Measurements from ENCODE around the gene TMEM72. TPM values are rescaled to one million over a fixed set of nuclear protein-coding genes. Genes with fewer than 3 reads are reported as not detected.
A peak's percentile ranks its signal among the peaks of the same experiment; 100 is the strongest.

Gene TMEM72
- total RNA-seq, 1 experiment from 2014 or later = not detected

DNA sequence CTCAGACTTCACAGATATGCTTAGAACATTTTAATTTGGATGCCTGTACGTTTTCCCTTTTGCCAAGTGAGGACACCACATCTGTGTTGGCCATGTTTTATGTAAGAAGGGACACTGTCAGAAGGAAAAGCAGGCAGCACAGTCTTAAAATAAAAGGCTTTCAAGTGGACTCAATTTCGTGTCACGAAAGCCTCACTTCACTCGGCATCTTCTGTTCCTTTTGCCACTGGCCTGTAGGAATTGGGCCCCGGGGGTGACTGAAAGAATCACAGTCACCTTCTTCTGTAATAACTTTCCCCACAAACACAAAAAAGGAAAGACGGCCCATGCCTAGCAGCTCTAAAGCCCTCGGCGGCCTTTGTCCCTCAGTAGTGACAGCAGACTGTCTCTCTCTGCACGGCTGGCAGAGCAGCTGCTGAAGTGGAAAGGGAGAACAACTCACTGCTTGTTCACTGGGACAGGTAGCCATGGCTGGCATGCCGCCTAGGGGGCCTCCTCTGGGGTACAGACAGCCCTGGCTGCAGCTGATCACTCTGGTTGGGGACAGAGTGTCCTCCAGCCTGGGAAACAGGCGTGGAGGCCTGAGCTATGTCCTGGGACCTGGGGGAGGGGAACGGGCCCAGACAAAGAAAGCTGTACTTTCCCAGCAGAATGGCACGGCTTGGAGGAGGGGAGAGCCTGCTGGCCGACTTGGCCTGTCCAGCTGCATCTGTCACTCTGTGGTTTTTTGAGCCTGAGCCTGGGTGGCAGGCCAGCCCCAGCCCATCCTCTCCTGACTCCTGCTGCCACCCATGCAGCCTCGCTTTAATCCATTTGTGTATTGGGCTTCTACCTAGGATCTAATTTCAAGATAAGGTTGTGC, 52.9 kb downstream of the TMEM72 start:
- intact Hi-C loops (cut with micrococcal nuclease) = no loop called here
- ATAC-seq = no peak
- Histone ChIP-seq H4K20me1 (ENCODE audit: low read length) (no peaks in the 10 kb centered on the region), H3K4me2 (ENCODE audit: low read length) (no peak overlapping the region), H3K27me3 (ENCODE audit: low read length) (no peaks in the 10 kb centered on the region), H3K27ac (ENCODE audit: low read length) (no peak overlapping the region), H3K4me3 (ENCODE audit: low read length) (no peak overlapping the region), H3F3A (ENCODE audit: low read length, unreplicated experiment) (no peaks in the 10 kb centered on the region), H3K36me3 (ENCODE audit: low read depth, low read length) (no peaks in the 10 kb centered on the region), H3K9me2 (replicated peaks; ENCODE audit: low read length) (no peaks in the 10 kb centered on the region), H3K9me3 (ENCODE audit: low read length) (no peaks in the 10 kb centered on the region), H3K9ac (ENCODE audit: low read length) (no peak overlapping the region), H3K4me1 (ENCODE audit: insufficient read depth, low read length) (0 out of 2 replicates have a peak, but pooled peaks cover 4% of the 10 kb centered on the region), H3K79me2 (ENCODE audit: low read length) (peaks cover 2% of the 10 kb centered on the region), H2AFZ (ENCODE audit: low read length) (no peak overlapping the region)
- CTCF ChIA-PET = interaction anchor here (0.6 kb wide), 1 partner anchor 97 kb away, joined by 5 read pairs; no protein-coding TSS in a partner anchor
- no peak for DNase-seq
- POLR2A ChIA-PET (ENCODE audit: unreplicated experiment) = interaction anchor here (0.7 kb wide), 1 partner anchor 1332 kb away, joined by 3 read pairs; no protein-coding TSS in a partner anchor
- no TSS peak for BruUV-seq (replicated peaks)
- TF ChIP-seq EZH2phosphoT487 (IDR thresholded peaks at IDR 0.05; ENCODE audit: borderline replicate concordance, low read length) (no peak), CTCF (conservative IDR thresholded peaks at IDR 0.05; ENCODE audit: low read depth, low read length) (0 out of 2 replicates have a peak, but pooled peaks have one; percentile 10)

DNA sequence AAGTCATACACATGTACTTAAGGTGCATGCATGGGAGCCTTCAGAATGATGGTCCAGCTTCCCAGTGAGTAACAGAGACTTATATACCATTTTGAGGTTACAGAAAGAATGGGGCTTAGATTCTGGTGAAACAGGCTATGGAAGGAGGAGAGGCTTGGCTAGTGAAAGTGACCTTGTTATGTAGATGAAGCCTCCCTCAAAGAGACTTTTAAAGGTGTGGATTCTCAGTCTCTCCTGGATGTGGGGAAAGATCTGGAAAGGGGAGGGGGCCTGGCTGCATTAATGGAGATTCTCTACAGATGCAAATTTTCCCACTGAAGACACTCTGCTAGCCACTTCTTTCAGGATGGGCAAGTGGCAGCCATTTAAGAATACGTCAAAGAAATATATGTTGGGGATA, 54.0 kb downstream of the TMEM72 start:
- CTCF ChIA-PET = no interaction called here
- intact Hi-C loops (cut with micrococcal nuclease) = no loop called here

More for the DNA sequence above, 54.0 kb downstream of the TMEM72 start:
- no peaks in the 10 kb centered on the region for H3K79me2 ChIP-seq (ENCODE audit: low read length)
- H3K4me1 ChIP-seq (ENCODE audit: insufficient read depth, low read length) = no peaks in the 10 kb centered on the region
- H2AFZ ChIP-seq (ENCODE audit: low read length) = no peak overlapping the region
- ATAC-seq (no peak), DNase-seq (no peak)
- H3K9me2 ChIP-seq (replicated peaks; ENCODE audit: low read length) = no peaks in the 10 kb centered on the region
- no peak overlapping the region for H3K9ac ChIP-seq (ENCODE audit: low read length)
- no peak overlapping the region for H3K4me2 ChIP-seq (ENCODE audit: low read length)
- H4K20me1 ChIP-seq (ENCODE audit: low read length) = no peaks in the 10 kb centered on the region
- POLR2A ChIA-PET (ENCODE audit: unreplicated experiment) = no interaction called here
- no peaks in the 10 kb centered on the region for H3F3A ChIP-seq (ENCODE audit: low read length, unreplicated experiment)
- TF ChIP-seq EZH2phosphoT487 (IDR thresholded peaks at IDR 0.05; ENCODE audit: borderline replicate concordance, low read length) (no peak), CTCF (conservative IDR thresholded peaks at IDR 0.05; ENCODE audit: low read depth, low read length) (no peak), EZH2 (IDR thresholded peaks at IDR 0.05; ENCODE audit: low read length, unreplicated experiment) (no peak)
- H3K27me3 ChIP-seq (ENCODE audit: low read length) = no peaks in the 10 kb centered on the region
- BruUV-seq (replicated peaks) = no TSS peak
- no peaks in the 10 kb centered on the region for H3K36me3 ChIP-seq (ENCODE audit: low read depth, low read length)
- H3K27ac ChIP-seq (ENCODE audit: low read length) = no peak overlapping the region
- no peak overlapping the region for H3K4me3 ChIP-seq (ENCODE audit: low read length)
- H3K9me3 ChIP-seq (ENCODE audit: low read length) = no peaks in the 10 kb centered on the region

All from PC-3 (cell line).